ENCODE data around the gene SEMA4D. TPM values are rescaled to one million over a fixed set of nuclear protein-coding genes. Genes with fewer than 3 reads are reported as not detected.

Gene SEMA4D
- total and polyA plus RNA-seq, 9 of the 15 experiments (the other 6 are each of a cell fraction or from before 2014, with no cell fraction given) = 0.38 to 5.1 (median 1.8) TPM

GRCh38 chr9:89342948-89343347 is 155.0 kb downstream of the SEMA4D start:
- Histone ChIP-seq H3K9me3 (replicated peaks; ENCODE audit: control insufficient read depth, insufficient read depth, low read depth, low read length) (no peaks in the 10 kb centered on the region), H3K4me3 (no peak overlapping the region), H3K9me1 (ENCODE audit: control insufficient read depth, insufficient read depth, low read length) (no peaks in the 10 kb centered on the region), H3K9ac (ENCODE audit: insufficient read depth in 1 of 2, low read depth in 2 of 2, low read length in 2 of 2) (no peak overlapping the region), H3K4me2 (ENCODE audit: insufficient read depth, low read length) (no peak overlapping the region), H3K27ac (ENCODE audit: extremely low read depth, low read depth, low read length) (no peak overlapping the region), H3K36me3 (ENCODE audit: control insufficient read depth, insufficient read depth, low read length) (peaks cover 80% of the 10 kb centered on the region), H3K79me2 (ENCODE audit: control insufficient read depth, insufficient read depth, low read length) (no peaks in the 10 kb centered on the region), H2AFZ (ENCODE audit: low read depth, low read length) (no peak overlapping the region), H3K27me3 (ENCODE audit: control insufficient read depth in 2 of 2, insufficient read depth in 2 of 2, low read length in 2 of 2) (no peaks in the 10 kb centered on the region), H4K20me1 (replicated peaks; ENCODE audit: control insufficient read depth, insufficient read depth, low read length) (no peaks in the 10 kb centered on the region), H3K4me1 (replicated peaks in 1 of 2; ENCODE audit: control insufficient read depth in 2 of 2, insufficient read depth in 2 of 2, low read length in 2 of 2) (peaks cover 0 to 2% of the 10 kb centered on the region in 2 experiments; a peak in 2 of 5 replicates)
- ChIA-PET CTCF (ENCODE audit: low intra/inter-chr PET ratio) (no interaction called here), POLR2A (no interaction called here)
- no peak for ATAC-seq
- TF ChIP-seq MECOM (CRISPR knock-in tag; IDR thresholded peaks at IDR 0.05) = no peak
- no peak for TF ChIP-seq MEF2A (IDR thresholded peaks at IDR 0.05; ENCODE audit: control insufficient read depth, low read depth, low read length)
- TF ChIP-seq NUFIP1 (IDR thresholded peaks at IDR 0.05; ENCODE audit: partially characterized antibody) = no peak
- no peak for TF ChIP-seq EP300 (IDR thresholded peaks at IDR 0.05; ENCODE audit: low read length)
- no peak for FAIRE-seq
- no peak for DNase-seq (ENCODE audit: extremely low read depth in 1 of 4, low spot score in 3 of 4)
- BruUV-seq (replicated peaks) = no TSS peak
- in situ Hi-C loops (cut with MboI) = no loop called here
- intact Hi-C loops (cut with micrococcal nuclease) = no loop called here
- WGBS (ENCODE audit: insufficient coverage, low coverage, missing lambda C conversion rate) = 67% methylated on average over 1 of the region's 1 CpG

GRCh38 chr9:89342213-89342612 is 155.7 kb downstream of the SEMA4D start:
- no peaks in the 10 kb centered on the region for H4K20me1 ChIP-seq (replicated peaks; ENCODE audit: control insufficient read depth, insufficient read depth, low read length)
- no peaks in the 10 kb centered on the region for H3K9me3 ChIP-seq (replicated peaks; ENCODE audit: control insufficient read depth, insufficient read depth, low read depth, low read length)
- in situ Hi-C loops (cut with MboI) (no loop called here), intact Hi-C loops (cut with micrococcal nuclease) (no loop called here)
- H3K4me3 ChIP-seq = no peak overlapping the region
- BruUV-seq (replicated peaks) = no TSS peak
- no peaks in the 10 kb centered on the region for H3K79me2 ChIP-seq (ENCODE audit: control insufficient read depth, insufficient read depth, low read length)
- H3K27ac ChIP-seq (ENCODE audit: extremely low read depth, low read depth, low read length) = peak overlapping the region; percentile 40; the same call in 1 of the 3 replicates
- peak; percentile 66 for ATAC-seq
- 85% methylated on average over 6 of the region's 6 CpGs for WGBS (ENCODE audit: insufficient coverage, low coverage, missing lambda C conversion rate)
- no peaks in the 10 kb centered on the region for H3K27me3 ChIP-seq (ENCODE audit: control insufficient read depth in 2 of 2, insufficient read depth in 2 of 2, low read length in 2 of 2)
- peak overlapping the region; percentile 56; the same call in 1 of the 2 replicates for H2AFZ ChIP-seq (ENCODE audit: low read depth, low read length)
- ChIA-PET POLR2A (interaction anchor here (0.5 kb wide), 1 partner anchor 34 kb away, joined by 5 read pairs; no protein-coding TSS in a partner anchor), CTCF (ENCODE audit: low intra/inter-chr PET ratio) (no interaction called here)
- H3K9me1 ChIP-seq (ENCODE audit: control insufficient read depth, insufficient read depth, low read length) = no peaks in the 10 kb centered on the region
- H3K36me3 ChIP-seq (ENCODE audit: control insufficient read depth, insufficient read depth, low read length) = peaks cover 83% of the 10 kb centered on the region
- no peak overlapping the region for H3K4me2 ChIP-seq (ENCODE audit: insufficient read depth, low read length)
- H3K9ac ChIP-seq (ENCODE audit: insufficient read depth in 1 of 2, low read depth in 2 of 2, low read length in 2 of 2) = no peak overlapping the region
- peaks cover 0 to 2% of the 10 kb centered on the region in 2 experiments; a peak in 2 of 5 replicates for H3K4me1 ChIP-seq (replicated peaks in 1 of 2; ENCODE audit: control insufficient read depth in 2 of 2, insufficient read depth in 2 of 2, low read length in 2 of 2)
- DNase-seq (ENCODE audit: extremely low read depth in 1 of 4, low spot score in 3 of 4) = peak in 3 of 4 experiments; percentile 17 to 30 (median 28)
- peak; percentile 65 for FAIRE-seq
- TF ChIP-seq NFE2 (IDR thresholded peaks at IDR 0.05; ENCODE audit: low read depth) (peak; percentile 85), ZNF316 (IDR thresholded peaks at IDR 0.05) (peak; percentile 95), MAFG (tag; conservative IDR thresholded peaks at IDR 0.05) (peak; percentile 94), DDX20 (tag; IDR thresholded peaks at IDR 0.05; ENCODE audit: low read depth) (no peak), PHTF2 (CRISPR knock-in tag; IDR thresholded peaks at IDR 0.05) (no peak), SAP30 (IDR thresholded peaks at IDR 0.05; ENCODE audit: borderline replicate concordance, insufficient read depth, low read depth, low read length, poor library complexity, severe bottlenecking) (no peak), MAFK (IDR thresholded peaks at IDR 0.05; ENCODE audit: low read length) (peak; percentile 88), NFE2L1 (tag; IDR thresholded peaks at IDR 0.05; ENCODE audit: borderline replicate concordance, low read depth) (peak; percentile 85), C11orf30 (IDR thresholded peaks at IDR 0.05; ENCODE audit: low read depth) (peak; percentile 92)
- TF ChIP-seq, protein P1, sequence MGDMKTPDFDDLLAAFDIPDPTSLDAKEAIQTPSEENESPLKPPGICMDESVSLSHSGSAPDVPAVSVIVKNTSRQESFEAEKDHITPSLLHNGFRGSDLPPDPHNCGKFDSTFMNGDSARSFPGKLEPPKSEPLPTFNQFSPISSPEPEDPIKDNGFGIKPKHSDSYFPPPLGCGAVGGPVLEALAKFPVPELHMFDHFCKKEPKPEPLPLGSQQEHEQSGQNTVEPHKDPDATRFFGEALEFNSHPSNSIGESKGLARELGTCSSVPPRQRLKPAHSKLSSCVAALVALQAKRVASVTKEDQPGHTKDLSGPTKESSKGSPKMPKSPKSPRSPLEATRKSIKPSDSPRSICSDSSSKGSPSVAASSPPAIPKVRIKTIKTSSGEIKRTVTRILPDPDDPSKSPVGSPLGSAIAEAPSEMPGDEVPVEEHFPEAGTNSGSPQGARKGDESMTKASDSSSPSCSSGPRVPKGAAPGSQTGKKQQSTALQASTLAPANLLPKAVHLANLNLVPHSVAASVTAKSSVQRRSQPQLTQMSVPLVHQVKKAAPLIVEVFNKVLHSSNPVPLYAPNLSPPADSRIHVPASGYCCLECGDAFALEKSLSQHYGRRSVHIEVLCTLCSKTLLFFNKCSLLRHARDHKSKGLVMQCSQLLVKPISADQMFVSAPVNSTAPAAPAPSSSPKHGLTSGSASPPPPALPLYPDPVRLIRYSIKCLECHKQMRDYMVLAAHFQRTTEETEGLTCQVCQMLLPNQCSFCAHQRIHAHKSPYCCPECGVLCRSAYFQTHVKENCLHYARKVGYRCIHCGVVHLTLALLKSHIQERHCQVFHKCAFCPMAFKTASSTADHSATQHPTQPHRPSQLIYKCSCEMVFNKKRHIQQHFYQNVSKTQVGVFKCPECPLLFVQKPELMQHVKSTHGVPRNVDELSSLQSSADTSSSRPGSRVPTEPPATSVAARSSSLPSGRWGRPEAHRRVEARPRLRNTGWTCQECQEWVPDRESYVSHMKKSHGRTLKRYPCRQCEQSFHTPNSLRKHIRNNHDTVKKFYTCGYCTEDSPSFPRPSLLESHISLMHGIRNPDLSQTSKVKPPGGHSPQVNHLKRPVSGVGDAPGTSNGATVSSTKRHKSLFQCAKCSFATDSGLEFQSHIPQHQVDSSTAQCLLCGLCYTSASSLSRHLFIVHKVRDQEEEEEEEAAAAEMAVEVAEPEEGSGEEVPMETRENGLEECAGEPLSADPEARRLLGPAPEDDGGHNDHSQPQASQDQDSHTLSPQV (IDR thresholded peaks at IDR 0.05) = 0 out of 2 replicates have a peak, but pooled peaks have one; percentile 33

All from K562 (cell line).